ENCODE measurements around the gene NEK2.
"Not testable (repeated sequence)": the region's sequence is repeated elsewhere in the genome, so short reads cannot be mapped to it uniquely, and the experiment has no call there.

GRCh38 chr1:211645601-211646000 lies 29.8 kb downstream of the NEK2 start:
- TF ChIP-seq CTCF (IDR thresholded peaks at IDR 0.05 in 8 of 11, conservative IDR thresholded peaks at IDR 0.05 in 3 of 11); POLR2A (IDR thresholded peaks at IDR 0.05): not testable (repeated sequence)

Data from spleen (tissue), 7 donors.